Gastroesophageal sphincter (tissue), 4 donors: ENCODE measurements around the gene HTR6. TPM values are rescaled to one million over a fixed set of nuclear protein-coding genes. Genes with fewer than 3 reads are reported as not detected.
A peak's percentile ranks its signal among the peaks of the same experiment; 100 is the strongest.

ENCODE experiments used
- ATAC-seq: fragments of 150-250 bp; one replicate; pipeline ENCODE4 v1.9.1; 2016; ENCODE audit warnings: mild to moderate bottlenecking, moderate library complexity
- H3K27ac ChIP-seq, 4 donors: fragments of 200-600 bp; sonication (generic) in 3 of 4; 1 replicate in 3 of 4; 2 replicates in 1 of 4; pipeline ENCODE4 v1.5.1; 2016 to 2019
- H3K27me3 ChIP-seq: fragments of 200-600 bp; sonication (generic); one replicate; pipeline ENCODE4 v1.5.1; 2019
- H3K36me3 ChIP-seq, 2 donors: fragments of 200-600 bp; sonication (generic); one replicate each; pipeline ENCODE4 v1.5.1; 2019; ENCODE audit warnings: control low read depth in 1 of 2
- H3K4me1 ChIP-seq, 3 donors: fragments of 200-600 bp; sonication (generic); 1 replicate in 2 of 3; 2 replicates in 1 of 3; pipeline ENCODE4 v1.5.1; 2016 to 2019; ENCODE audit warnings: control low read depth in 2 of 3
- H3K4me3 ChIP-seq, 2 donors: fragments of 200-600 bp; sonication (generic); one replicate each; pipeline ENCODE4 v1.5.1; 2019; ENCODE audit warnings: mild to moderate bottlenecking in 1 of 2, moderate library complexity in 1 of 2
- H3K9me3 ChIP-seq, 3 donors: fragments of 200-600 bp; sonication (generic); one replicate each; pipeline ENCODE4 v1.5.1; 2017 to 2019; ENCODE audit warnings: control low read depth in 2 of 3
- EP300 ChIP-seq: sonication (generic); formaldehyde crosslinking; IDR thresholded peaks from one replicate; pipeline ENCODE4 v1.6.1; 2017; ENCODE audit warnings: antibody characterized with exemption, mild to moderate bottlenecking
- POLR2A ChIP-seq, 2 donors: fragments of 450-650 bp; IDR thresholded peaks; one replicate each; pipeline ENCODE4 v1.6.1; 2017; ENCODE audit warnings: antibody characterized with exemption in 2 of 2, mild to moderate bottlenecking in 2 of 2, moderate library complexity in 1 of 2
- POLR2AphosphoS5 ChIP-seq: sonication (generic); formaldehyde crosslinking; IDR thresholded peaks from one replicate; pipeline ENCODE4 v1.6.1; 2017; ENCODE audit warnings: antibody characterized with exemption
- WGBS, 2 donors: methylation state at CpG; one replicate each; pipeline ENCODE4 v1.1.5; 2018; ENCODE audit warnings: low coverage in 1 of 2; 5-methylcytosine and 5-hydroxymethylcytosine counted together
- total RNA-seq, 4 donors: library from RNA; depleted of rRNA; stranded (reverse); fragments of >200 nt; gene quantifications; one replicate each; pipeline ENCODE4 v1.1.0, GENCODE V29; 2016
- TF ChIP-seq, protein P1 (sequence below), 4 experiments: fragments of 200-600 bp in 2 of 4; fragments of 450-650 bp in 2 of 4; sonication (generic) in 1 of 4; IDR thresholded peaks; one replicate each; pipeline ENCODE4 v1.5.1; 2017 to 2019; ENCODE audit warnings: antibody characterized with exemption in 4 of 4, mild to moderate bottlenecking in 2 of 4, moderate library complexity in 2 of 4

The HTR6 gene
- not detected for total RNA-seq

DNA sequence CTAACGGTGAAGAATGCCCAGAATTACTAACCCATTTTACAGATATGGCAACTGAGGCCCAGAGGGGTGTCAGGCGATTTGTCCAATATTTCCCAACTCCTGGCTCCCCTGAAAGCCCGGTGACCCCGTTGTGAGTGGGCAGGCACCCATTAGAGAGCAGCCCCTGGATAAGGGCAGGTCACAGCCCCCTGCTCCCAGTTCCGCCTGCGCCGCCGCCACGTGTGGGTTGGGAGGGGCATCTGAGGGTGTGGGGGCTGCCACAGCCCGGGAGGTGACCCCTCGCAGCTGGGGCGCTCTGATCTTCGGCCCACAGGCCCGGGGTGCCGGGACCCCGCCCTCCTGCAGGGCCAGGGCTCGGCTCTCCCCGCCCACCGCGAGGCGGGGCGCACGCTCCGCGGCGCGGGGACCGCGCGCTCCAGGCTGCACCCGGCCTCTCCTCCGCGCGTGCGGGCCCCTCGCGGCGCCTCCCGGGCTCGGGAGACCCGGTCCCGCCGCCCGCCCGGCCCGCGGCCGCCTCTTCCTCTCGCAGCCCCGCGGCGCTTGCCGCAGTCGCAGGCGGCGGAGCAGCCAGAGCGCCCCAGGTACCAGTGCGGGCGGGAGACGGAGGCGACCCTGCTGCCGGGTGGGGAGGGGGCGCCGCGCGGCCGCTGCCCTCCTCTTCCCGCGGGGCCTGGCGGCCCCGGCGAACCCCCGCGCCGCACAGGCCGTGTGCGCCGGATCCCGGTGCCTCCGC is at the start of gene HTR6:
Gene HTR6, plus strand, starts transcription at position 423 of the 733 bp plus-strand sequence. CDS start 879 bp downstream, outside the sequence.
- Histone ChIP-seq H3K36me3 (no peaks in the 10 kb centered on the region), H3K9me3 (no peaks in the 10 kb centered on the region), H3K27ac (no peak within 1 kb of the TSS), H3K4me1 (peaks cover 0 to 29% (median 9%) of the 10 kb centered on the region in 3 donors), H3K4me3 (peak within 1 kb of the TSS in 1 of 2 donors; percentile 46), H3K27me3 (peaks cover 71% of the 10 kb centered on the region)
- no peak for TF ChIP-seq EP300
- TF ChIP-seq POLR2AphosphoS5, result no peak
- TF ChIP-seq, protein P1, sequence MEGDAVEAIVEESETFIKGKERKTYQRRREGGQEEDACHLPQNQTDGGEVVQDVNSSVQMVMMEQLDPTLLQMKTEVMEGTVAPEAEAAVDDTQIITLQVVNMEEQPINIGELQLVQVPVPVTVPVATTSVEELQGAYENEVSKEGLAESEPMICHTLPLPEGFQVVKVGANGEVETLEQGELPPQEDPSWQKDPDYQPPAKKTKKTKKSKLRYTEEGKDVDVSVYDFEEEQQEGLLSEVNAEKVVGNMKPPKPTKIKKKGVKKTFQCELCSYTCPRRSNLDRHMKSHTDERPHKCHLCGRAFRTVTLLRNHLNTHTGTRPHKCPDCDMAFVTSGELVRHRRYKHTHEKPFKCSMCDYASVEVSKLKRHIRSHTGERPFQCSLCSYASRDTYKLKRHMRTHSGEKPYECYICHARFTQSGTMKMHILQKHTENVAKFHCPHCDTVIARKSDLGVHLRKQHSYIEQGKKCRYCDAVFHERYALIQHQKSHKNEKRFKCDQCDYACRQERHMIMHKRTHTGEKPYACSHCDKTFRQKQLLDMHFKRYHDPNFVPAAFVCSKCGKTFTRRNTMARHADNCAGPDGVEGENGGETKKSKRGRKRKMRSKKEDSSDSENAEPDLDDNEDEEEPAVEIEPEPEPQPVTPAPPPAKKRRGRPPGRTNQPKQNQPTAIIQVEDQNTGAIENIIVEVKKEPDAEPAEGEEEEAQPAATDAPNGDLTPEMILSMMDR (IDR thresholded peaks at IDR 0.05), result no peak
- WGBS, 2 donors, result no CpG with 5 or more reads among the region's 80 CpGs
- ATAC-seq, result no peak

- no peak for TF ChIP-seq POLR2AphosphoS5
- TF ChIP-seq POLR2A (IDR thresholded peaks at IDR 0.05), result no peak
- TF ChIP-seq, protein P1 (IDR thresholded peaks at IDR 0.05), result no peak
- TF ChIP-seq EP300, result no peak
- 47 to 92% methylated on average over 2 to 4 of the region's 6 CpGs for WGBS, 2 donors
- peaks cover 0 to 15% of the 10 kb centered on the region in 2 donors for H3K36me3 ChIP-seq
- H3K4me3 ChIP-seq, result no peak overlapping the region
- H3K27me3 ChIP-seq, result no peaks in the 10 kb centered on the region
- H3K4me1 ChIP-seq, result peaks cover 20 to 95% (median 41%) of the 10 kb centered on the region in 3 donors
- no peaks in the 10 kb centered on the region for H3K9me3 ChIP-seq
- H3K27ac ChIP-seq, result peak overlapping the region in 3 of 4 donors; percentile 59 to 72 (median 62)
- ATAC-seq, result no peak
Observed at GRCh38 chr1:19615438-19615837, 49.2 kb upstream of the HTR6 start.

DNA sequence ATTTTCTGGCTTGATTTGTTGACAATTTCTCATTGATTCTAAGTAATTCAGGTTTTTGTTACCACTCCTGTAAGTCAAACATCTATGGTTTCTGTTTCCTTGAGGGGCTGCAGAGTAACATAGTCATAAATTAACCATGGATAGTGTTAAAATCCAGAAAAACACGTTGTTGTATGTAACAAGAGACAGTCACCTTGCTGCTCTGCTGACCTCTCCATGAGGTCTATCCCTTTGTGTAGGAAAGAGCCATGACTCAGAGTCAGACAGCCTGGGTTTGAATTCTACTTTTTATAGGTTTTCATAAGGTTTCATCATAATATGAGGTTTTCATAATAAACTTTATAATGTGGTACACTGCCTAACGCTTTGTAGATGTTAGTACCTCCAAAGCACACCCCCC is 48.2 kb upstream of the HTR6 start:
- Histone ChIP-seq H3K27me3 (no peaks in the 10 kb centered on the region), H3K4me3 (no peak overlapping the region), H3K27ac (peak overlapping the region in 2 of 4 donors; percentile 1 to 72), H3K9me3 (no peaks in the 10 kb centered on the region), H3K36me3 (peaks cover 0 to 15% of the 10 kb centered on the region in 2 donors), H3K4me1 (peaks cover 28 to 97% (median 42%) of the 10 kb centered on the region in 3 donors)
- ATAC-seq, result no peak
- TF ChIP-seq EP300 (no peak), POLR2A (IDR thresholded peaks at IDR 0.05) (no peak), POLR2AphosphoS5 (no peak)
- TF ChIP-seq, protein P1 (IDR thresholded peaks at IDR 0.05), result no peak
- 31 to 53% methylated on average over 2 of the region's 2 CpGs for WGBS, 2 donors

GRCh38 chr1:19617376-19617775 is 47.3 kb upstream of the HTR6 start:
- Histone ChIP-seq H3K4me1 (peaks cover 28 to 100% (median 50%) of the 10 kb centered on the region in 3 donors), H3K36me3 (peaks cover 0 to 15% of the 10 kb centered on the region in 2 donors), H3K27ac (peak overlapping the region in 3 of 4 donors; percentile 1 to 72 (median 66)), H3K9me3 (no peaks in the 10 kb centered on the region), H3K4me3 (no peak overlapping the region), H3K27me3 (no peaks in the 10 kb centered on the region)
- no peak for ATAC-seq
- WGBS, 2 donors, result 49 to 58% methylated on average over 3 of the region's 3 CpGs
- TF ChIP-seq POLR2AphosphoS5 (no peak), EP300 (no peak), POLR2A (IDR thresholded peaks at IDR 0.05) (no peak)
- TF ChIP-seq, protein P1 (IDR thresholded peaks at IDR 0.05), result no peak

- TF ChIP-seq POLR2AphosphoS5 (no peak), POLR2A (IDR thresholded peaks at IDR 0.05) (no peak), EP300 (no peak)
- TF ChIP-seq, protein P1 (IDR thresholded peaks at IDR 0.05), result no peak
- H3K27me3 ChIP-seq, result no peaks in the 10 kb centered on the region
- no peak overlapping the region for H3K4me3 ChIP-seq
- no peaks in the 10 kb centered on the region for H3K9me3 ChIP-seq
- peaks cover 28 to 99% (median 50%) of the 10 kb centered on the region in 3 donors for H3K4me1 ChIP-seq
- 71% methylated on average over 3 of the region's 3 CpGs; no CpG with 5 or more reads in 1 of the 2 donors for WGBS, 2 donors
- peaks cover 0 to 15% of the 10 kb centered on the region in 2 donors for H3K36me3 ChIP-seq
- ATAC-seq, result no peak
- H3K27ac ChIP-seq, result peak overlapping the region; percentile 23 to 75 (median 69)
Observed at GRCh38 chr1:19618428-19618827, 46.2 kb upstream of the HTR6 start.
